ENCODE data around the gene CTU1.

CTU1 gene

DNA sequence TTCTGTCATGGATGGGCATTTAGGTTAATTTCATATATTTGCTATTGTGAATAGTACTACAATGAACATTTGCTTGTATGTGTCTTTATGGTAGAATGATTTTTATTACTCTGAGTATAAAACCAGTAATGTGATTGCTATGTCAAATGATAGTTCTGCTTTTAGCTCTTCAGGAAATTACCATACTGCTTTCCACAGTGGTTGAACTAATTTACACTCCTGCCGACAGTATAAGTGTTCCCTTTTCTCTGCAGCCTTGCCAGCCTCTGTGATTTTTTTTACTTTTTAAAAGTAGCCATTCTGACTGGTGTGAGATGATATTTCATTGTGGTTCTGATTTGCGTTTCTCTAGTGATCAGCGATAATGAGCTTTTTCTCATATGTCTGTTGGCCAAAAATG is 40.4 kb upstream of the CTU1 start:
- no peak overlapping the region for H2BK120ac ChIP-seq (ENCODE audit: low read depth, low read length)
- no peaks in the 10 kb centered on the region for H3K4me1 ChIP-seq (ENCODE audit: control insufficient read depth, insufficient read depth, low read depth, low read length)
- no peak overlapping the region for H2AFZ ChIP-seq (ENCODE audit: low read depth, low read length)
- no peak overlapping the region for H2BK12ac ChIP-seq (ENCODE audit: low read length in 2 of 2)
- no peak for DNase-seq
- H3K18ac ChIP-seq (ENCODE audit: low read depth in 1 of 2, low read length in 2 of 2), result no peak overlapping the region
- H3K4ac ChIP-seq (ENCODE audit: low read depth in 1 of 2, low read length in 2 of 2), result no peak overlapping the region
- H3K79me1 ChIP-seq (replicated peaks; ENCODE audit: low read length, poor library complexity, severe bottlenecking), result no peaks in the 10 kb centered on the region
- no peak overlapping the region for H2BK5ac ChIP-seq (ENCODE audit: low read depth, low read length, poor library complexity, severe bottlenecking)
- no peak overlapping the region for H3K4me3 ChIP-seq (ENCODE audit: insufficient read depth in 1 of 2, low read depth in 1 of 2, low read length in 2 of 2)
- no peak overlapping the region for H3K9ac ChIP-seq (ENCODE audit: low read length)
- H2BK15ac ChIP-seq (ENCODE audit: low read depth, poor library complexity, severe bottlenecking), result no peak overlapping the region
- H3K9me3 ChIP-seq (ENCODE audit: control insufficient read depth, low read length), result peaks cover 3% of the 10 kb centered on the region
- H3K27ac ChIP-seq (ENCODE audit: low read length, poor library complexity, severe bottlenecking), result no peak overlapping the region
- H3K23ac ChIP-seq (ENCODE audit: low read length in 2 of 2), result no peak overlapping the region
- H4K8ac ChIP-seq (ENCODE audit: low read length), result no peak overlapping the region
- no peak overlapping the region for H2AK5ac ChIP-seq (ENCODE audit: low read length, severe bottlenecking)
- H3K27me3 ChIP-seq (ENCODE audit: control insufficient read depth in 1 of 2, insufficient read depth in 1 of 2, low read length in 2 of 2), result peaks cover 0 to 29% of the 10 kb centered on the region in 2 experiments
- no peak overlapping the region for H4K91ac ChIP-seq (ENCODE audit: low read length)
- no peak overlapping the region for H3K14ac ChIP-seq (ENCODE audit: low read length in 2 of 2)
- H3K4me2 ChIP-seq (ENCODE audit: low read length, poor library complexity, severe bottlenecking), result no peak overlapping the region
- 92% methylated on average over 3 of the region's 3 CpGs for WGBS
- H3K36me3 ChIP-seq (ENCODE audit: control insufficient read depth in 1 of 2, insufficient read depth in 2 of 2, low read depth in 1 of 2, low read length in 2 of 2), result no peaks in the 10 kb centered on the region

DNA sequence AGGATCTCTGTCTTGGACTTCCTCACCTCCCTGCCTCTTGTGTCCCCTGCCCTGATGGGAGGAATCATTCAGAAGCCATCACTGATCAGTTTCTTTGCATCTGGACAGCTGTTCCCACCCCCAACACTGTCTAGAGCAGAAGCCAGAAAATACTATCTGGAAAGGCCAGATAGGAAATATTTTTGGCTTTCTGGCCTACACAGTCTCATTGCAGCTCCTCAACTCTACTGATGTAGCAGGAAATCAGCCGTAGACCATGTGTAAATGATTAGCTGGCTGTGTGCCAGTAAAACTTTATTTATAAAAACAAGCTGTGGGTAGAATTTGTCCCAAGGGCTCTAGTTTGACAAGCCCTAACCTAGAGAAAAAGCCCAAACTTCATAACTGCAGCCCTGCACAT is 39.5 kb upstream of the CTU1 start:
- 71% methylated on average over 1 of the region's 1 CpG for WGBS
- H2BK120ac ChIP-seq (ENCODE audit: low read depth, low read length), result no peak overlapping the region
- no peak overlapping the region for H3K4me2 ChIP-seq (ENCODE audit: low read length, poor library complexity, severe bottlenecking)
- H2BK12ac ChIP-seq (ENCODE audit: low read length in 2 of 2), result no peak overlapping the region
- no peaks in the 10 kb centered on the region for H3K79me1 ChIP-seq (replicated peaks; ENCODE audit: low read length, poor library complexity, severe bottlenecking)
- no peak overlapping the region for H3K14ac ChIP-seq (ENCODE audit: low read length in 2 of 2)
- H3K23ac ChIP-seq (ENCODE audit: low read length in 2 of 2), result no peak overlapping the region
- no peak for DNase-seq
- H3K4me1 ChIP-seq (ENCODE audit: control insufficient read depth, insufficient read depth, low read depth, low read length), result no peaks in the 10 kb centered on the region
- H3K4ac ChIP-seq (ENCODE audit: low read depth in 1 of 2, low read length in 2 of 2), result no peak overlapping the region
- no peak overlapping the region for H2AK5ac ChIP-seq (ENCODE audit: low read length, severe bottlenecking)
- H2AFZ ChIP-seq (ENCODE audit: low read depth, low read length), result no peak overlapping the region
- H3K27ac ChIP-seq (ENCODE audit: low read length, poor library complexity, severe bottlenecking), result no peak overlapping the region
- H3K27me3 ChIP-seq (ENCODE audit: control insufficient read depth in 1 of 2, insufficient read depth in 1 of 2, low read length in 2 of 2), result peaks cover 0 to 29% of the 10 kb centered on the region in 2 experiments
- no peak overlapping the region for H3K9ac ChIP-seq (ENCODE audit: low read length)
- H2BK15ac ChIP-seq (ENCODE audit: low read depth, poor library complexity, severe bottlenecking), result no peak overlapping the region
- H2BK5ac ChIP-seq (ENCODE audit: low read depth, low read length, poor library complexity, severe bottlenecking), result no peak overlapping the region
- H4K91ac ChIP-seq (ENCODE audit: low read length), result no peak overlapping the region
- H3K18ac ChIP-seq (ENCODE audit: low read depth in 1 of 2, low read length in 2 of 2), result no peak overlapping the region
- H3K36me3 ChIP-seq (ENCODE audit: control insufficient read depth in 1 of 2, insufficient read depth in 2 of 2, low read depth in 1 of 2, low read length in 2 of 2), result no peaks in the 10 kb centered on the region
- H3K4me3 ChIP-seq (ENCODE audit: insufficient read depth in 1 of 2, low read depth in 1 of 2, low read length in 2 of 2), result no peak overlapping the region
- H4K8ac ChIP-seq (ENCODE audit: low read length), result no peak overlapping the region
- H3K9me3 ChIP-seq (ENCODE audit: control insufficient read depth, low read length), result peaks cover 3% of the 10 kb centered on the region

DNA sequence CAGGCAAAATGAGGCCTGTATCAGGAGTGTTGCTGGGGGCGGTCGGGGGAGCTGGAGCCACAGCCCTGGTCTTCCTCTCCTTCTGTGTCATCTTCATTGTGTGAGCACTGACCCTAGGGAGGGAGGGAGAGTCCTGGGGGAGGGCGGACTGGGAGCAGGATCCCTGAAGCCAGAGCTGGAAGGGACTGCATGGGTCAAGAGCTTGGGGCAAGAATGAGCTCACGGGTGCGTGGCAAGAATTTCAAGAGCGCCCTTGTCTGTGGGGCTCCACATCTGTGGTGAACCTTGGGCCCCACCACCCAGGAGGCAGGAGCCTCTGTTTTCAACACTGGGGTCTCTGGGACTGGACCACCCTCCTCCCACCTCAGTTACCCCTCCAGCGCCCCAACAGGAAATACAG is 38.5 kb upstream of the CTU1 start:
- Histone ChIP-seq H3K4me3 (ENCODE audit: insufficient read depth in 1 of 2, low read depth in 1 of 2, low read length in 2 of 2) (no peak overlapping the region), H2BK5ac (ENCODE audit: low read depth, low read length, poor library complexity, severe bottlenecking) (no peak overlapping the region), H3K27ac (ENCODE audit: low read length, poor library complexity, severe bottlenecking) (no peak overlapping the region), H4K8ac (ENCODE audit: low read length) (no peak overlapping the region), H3K4me2 (ENCODE audit: low read length, poor library complexity, severe bottlenecking) (no peak overlapping the region), H3K4ac (ENCODE audit: low read depth in 1 of 2, low read length in 2 of 2) (no peak overlapping the region), H3K36me3 (ENCODE audit: control insufficient read depth in 1 of 2, insufficient read depth in 2 of 2, low read depth in 1 of 2, low read length in 2 of 2) (no peaks in the 10 kb centered on the region), H3K79me1 (replicated peaks; ENCODE audit: low read length, poor library complexity, severe bottlenecking) (no peaks in the 10 kb centered on the region), H2AFZ (ENCODE audit: low read depth, low read length) (no peak overlapping the region), H4K91ac (ENCODE audit: low read length) (no peak overlapping the region), H3K4me1 (ENCODE audit: control insufficient read depth, insufficient read depth, low read depth, low read length) (no peaks in the 10 kb centered on the region), H3K9ac (ENCODE audit: low read length) (no peak overlapping the region), H3K14ac (ENCODE audit: low read length in 2 of 2) (no peak overlapping the region), H2AK5ac (ENCODE audit: low read length, severe bottlenecking) (no peak overlapping the region), H3K27me3 (ENCODE audit: control insufficient read depth in 1 of 2, insufficient read depth in 1 of 2, low read length in 2 of 2) (peaks cover 0 to 27% of the 10 kb centered on the region in 2 experiments), H2BK15ac (ENCODE audit: low read depth, poor library complexity, severe bottlenecking) (no peak overlapping the region), H2BK120ac (ENCODE audit: low read depth, low read length) (no peak overlapping the region), H3K9me3 (ENCODE audit: control insufficient read depth, low read length) (peaks cover 1% of the 10 kb centered on the region), H3K23ac (ENCODE audit: low read length in 2 of 2) (no peak overlapping the region), H2BK12ac (ENCODE audit: low read length in 2 of 2) (no peak overlapping the region), H3K18ac (ENCODE audit: low read depth in 1 of 2, low read length in 2 of 2) (no peak overlapping the region)
- 90% methylated on average over 7 of the region's 7 CpGs for WGBS
- DNase-seq, result no peak

DNA sequence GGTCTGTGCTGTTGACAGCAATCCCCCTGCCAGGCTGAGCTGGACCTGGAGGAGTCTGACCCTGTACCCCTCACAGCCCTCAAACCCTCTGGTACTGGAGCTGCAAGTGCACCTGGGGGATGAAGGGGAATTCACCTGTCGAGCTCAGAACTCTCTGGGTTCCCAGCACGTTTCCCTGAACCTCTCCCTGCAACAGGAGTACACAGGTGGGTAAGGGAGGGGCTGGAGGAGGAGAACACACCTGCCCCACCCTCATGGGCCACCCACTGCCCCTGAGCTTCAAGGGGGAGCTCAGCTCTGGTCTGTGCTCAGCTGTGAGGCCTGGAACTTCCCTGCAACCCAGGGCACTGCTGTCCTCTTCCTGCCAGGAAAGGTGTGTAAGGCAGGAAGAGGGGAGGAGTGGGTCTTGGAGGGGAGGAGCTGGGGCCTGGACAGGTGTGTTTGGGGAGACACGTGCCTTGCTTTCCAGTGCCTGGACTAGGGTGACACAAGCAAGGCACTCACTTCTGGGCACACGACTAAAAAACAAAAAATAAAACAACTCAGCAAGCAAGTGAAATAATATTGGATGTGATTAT is 37.8 kb upstream of the CTU1 start:
- Histone ChIP-seq H3K4me1 (ENCODE audit: control insufficient read depth, insufficient read depth, low read depth, low read length) (no peaks in the 10 kb centered on the region), H3K27ac (ENCODE audit: low read length, poor library complexity, severe bottlenecking) (no peak overlapping the region), H2AFZ (ENCODE audit: low read depth, low read length) (no peak overlapping the region), H4K91ac (ENCODE audit: low read length) (no peak overlapping the region), H3K79me1 (replicated peaks; ENCODE audit: low read length, poor library complexity, severe bottlenecking) (no peaks in the 10 kb centered on the region), H2BK120ac (ENCODE audit: low read depth, low read length) (no peak overlapping the region), H2BK5ac (ENCODE audit: low read depth, low read length, poor library complexity, severe bottlenecking) (no peak overlapping the region), H3K36me3 (ENCODE audit: control insufficient read depth in 1 of 2, insufficient read depth in 2 of 2, low read depth in 1 of 2, low read length in 2 of 2) (no peaks in the 10 kb centered on the region), H2BK12ac (ENCODE audit: low read length in 2 of 2) (no peak overlapping the region), H3K14ac (ENCODE audit: low read length in 2 of 2) (no peak overlapping the region), H2AK5ac (ENCODE audit: low read length, severe bottlenecking) (no peak overlapping the region), H3K9ac (ENCODE audit: low read length) (no peak overlapping the region), H2BK15ac (ENCODE audit: low read depth, poor library complexity, severe bottlenecking) (no peak overlapping the region), H3K4ac (ENCODE audit: low read depth in 1 of 2, low read length in 2 of 2) (no peak overlapping the region), H4K8ac (ENCODE audit: low read length) (no peak overlapping the region), H3K9me3 (ENCODE audit: control insufficient read depth, low read length) (no peaks in the 10 kb centered on the region), H3K27me3 (ENCODE audit: control insufficient read depth in 1 of 2, insufficient read depth in 1 of 2, low read length in 2 of 2) (peaks cover 0 to 31% of the 10 kb centered on the region in 2 experiments), H3K4me3 (ENCODE audit: insufficient read depth in 1 of 2, low read depth in 1 of 2, low read length in 2 of 2) (no peak overlapping the region), H3K18ac (ENCODE audit: low read depth in 1 of 2, low read length in 2 of 2) (no peak overlapping the region), H3K23ac (ENCODE audit: low read length in 2 of 2) (no peak overlapping the region), H3K4me2 (ENCODE audit: low read length, poor library complexity, severe bottlenecking) (no peak overlapping the region)
- no peak for DNase-seq
- WGBS, result no CpG with 5 or more reads among the region's 4 CpGs

Data from mesenchymal stem cell (in vitro differentiated cells and primary cell).